HG03342 (cell line): ENCODE measurements around the gene ZNF384.

ENCODE experiments used
- ATAC-seq: cut with Tn5 transposase; IDR thresholded peaks from one replicate; pipeline ENCODE4 v1.9.1; 2021; ENCODE audit warnings: mild to moderate bottlenecking, moderate library complexity; ENCODE audit not compliant: unreplicated experiment

The ZNF384 gene

DNA sequence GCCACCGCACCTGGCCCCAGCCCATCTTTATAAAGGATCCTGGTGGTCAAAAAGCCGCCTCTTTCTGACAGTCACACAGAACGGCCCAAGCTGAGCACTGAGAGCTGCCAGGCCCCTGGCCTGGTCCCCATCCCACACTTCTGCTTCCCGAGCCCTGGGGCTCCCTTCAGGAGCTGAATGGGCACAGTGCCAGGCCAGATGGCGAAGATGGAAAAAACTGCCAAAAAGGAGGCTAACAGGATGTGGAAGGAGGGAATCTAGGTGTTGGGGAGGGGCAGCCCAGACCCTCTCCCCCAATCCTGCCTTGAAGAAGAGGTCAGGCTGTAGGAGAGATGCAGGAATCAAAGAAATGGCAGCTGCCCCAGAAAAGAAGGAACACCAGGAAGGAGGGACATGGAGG is 58.4 kb downstream of the ZNF384 start:
- ATAC-seq: no peak

DNA sequence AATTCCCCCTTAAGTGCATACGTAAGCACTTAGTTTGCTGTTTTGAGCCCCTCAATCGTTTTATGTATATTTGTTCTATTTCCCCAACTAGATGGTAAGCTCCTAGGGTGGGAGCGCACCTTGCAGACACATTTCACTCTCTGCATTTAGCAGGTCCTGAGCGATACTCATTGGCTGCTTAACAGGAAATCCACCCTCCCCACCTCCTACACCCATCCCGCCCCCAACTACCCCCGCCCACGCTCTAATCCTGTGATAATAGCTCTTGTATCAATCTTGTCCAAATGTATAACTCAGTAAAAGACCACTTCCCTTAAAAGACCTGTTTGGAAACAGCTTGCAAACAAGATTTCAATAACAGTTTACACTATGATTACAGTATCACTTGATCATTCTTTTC is 61.6 kb downstream of the ZNF384 start:
- ATAC-seq: no peak

DNA sequence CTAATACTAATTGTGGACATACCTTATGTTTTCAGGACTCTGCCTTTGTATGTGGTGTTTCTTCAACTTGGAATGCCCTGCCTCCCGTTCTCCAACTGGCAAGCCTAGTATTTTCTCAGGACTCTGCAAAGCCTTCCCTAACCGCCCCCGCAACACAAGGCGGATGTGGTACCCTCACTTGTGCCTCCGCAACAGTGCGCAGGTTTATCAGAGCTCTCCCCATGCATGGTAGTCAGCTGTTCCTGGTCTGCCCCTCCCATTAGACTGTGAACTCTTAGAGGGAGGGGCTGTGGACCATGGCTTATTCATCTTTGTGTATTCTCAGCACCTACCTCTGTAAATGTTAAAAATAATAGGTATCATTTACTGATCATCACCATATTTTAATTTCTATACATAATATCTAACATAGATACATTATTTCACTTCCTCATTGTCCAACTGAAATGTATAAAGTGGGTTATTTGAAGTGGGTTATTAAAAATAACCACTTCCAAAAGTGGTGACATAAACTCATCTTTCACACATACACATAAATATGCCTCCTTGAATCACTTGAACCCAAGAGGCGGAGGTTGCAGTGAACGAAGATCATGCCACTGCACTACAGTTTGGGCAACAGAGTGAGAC is 62.4 kb downstream of the ZNF384 start:
- no peak for ATAC-seq

DNA sequence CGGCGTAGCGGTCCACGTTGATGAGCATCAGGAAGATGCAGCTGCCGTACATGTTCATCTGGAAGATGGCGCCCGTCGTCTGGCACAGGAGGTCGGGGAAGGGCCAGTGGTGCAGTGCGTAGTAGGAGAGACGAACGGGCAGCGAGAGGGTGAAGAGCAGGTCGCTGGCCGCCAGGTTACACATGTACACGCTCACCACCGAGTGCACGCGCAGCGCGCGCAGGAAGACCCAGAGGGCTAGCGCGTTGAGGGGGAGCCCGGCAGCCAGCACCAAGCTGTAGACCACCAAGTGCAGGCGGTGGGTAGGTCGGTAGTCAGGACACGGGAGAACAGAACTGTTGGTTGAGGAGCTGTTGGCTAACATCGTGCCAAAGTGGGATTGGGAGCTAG is 68.3 kb downstream of the ZNF384 start:
- ATAC-seq: no peak

DNA sequence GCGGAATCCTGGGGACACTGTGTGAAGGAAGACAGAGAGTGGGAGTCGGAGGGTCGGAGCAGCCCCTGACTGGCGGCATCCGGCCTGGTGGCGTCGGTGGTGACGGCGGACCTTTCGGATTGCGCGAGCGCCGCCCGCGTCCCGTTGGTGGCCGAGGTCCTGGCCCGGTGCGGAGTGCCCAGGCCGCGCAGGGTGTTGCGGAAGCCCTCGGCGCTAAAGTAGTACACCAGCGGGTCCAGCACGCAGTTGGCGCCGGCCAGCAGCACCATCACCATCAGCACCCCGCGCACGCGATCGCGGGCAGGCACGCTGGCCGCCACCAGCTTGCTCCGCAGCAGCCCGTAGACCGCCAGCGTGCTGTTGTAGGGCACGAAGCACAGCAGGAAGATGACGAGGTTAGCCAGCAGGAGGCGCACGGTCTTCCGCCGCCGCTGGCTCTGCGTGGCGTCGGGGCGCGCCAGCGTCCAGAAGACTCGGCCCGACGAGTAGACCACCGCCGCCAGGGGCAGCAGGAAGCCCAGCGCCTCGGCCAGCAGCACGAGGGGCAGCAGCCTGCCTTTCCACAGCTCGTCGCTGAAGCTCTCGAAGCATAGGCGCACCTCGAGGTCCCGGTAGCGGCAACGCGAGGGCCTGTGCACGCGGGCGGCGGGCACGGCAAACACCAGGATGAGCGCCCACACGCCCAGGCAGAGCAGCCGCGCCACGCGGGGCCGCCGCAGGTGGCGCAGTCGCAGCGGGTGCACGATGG is 68.9 kb downstream of the ZNF384 start:
- ATAC-seq: no peak

DNA sequence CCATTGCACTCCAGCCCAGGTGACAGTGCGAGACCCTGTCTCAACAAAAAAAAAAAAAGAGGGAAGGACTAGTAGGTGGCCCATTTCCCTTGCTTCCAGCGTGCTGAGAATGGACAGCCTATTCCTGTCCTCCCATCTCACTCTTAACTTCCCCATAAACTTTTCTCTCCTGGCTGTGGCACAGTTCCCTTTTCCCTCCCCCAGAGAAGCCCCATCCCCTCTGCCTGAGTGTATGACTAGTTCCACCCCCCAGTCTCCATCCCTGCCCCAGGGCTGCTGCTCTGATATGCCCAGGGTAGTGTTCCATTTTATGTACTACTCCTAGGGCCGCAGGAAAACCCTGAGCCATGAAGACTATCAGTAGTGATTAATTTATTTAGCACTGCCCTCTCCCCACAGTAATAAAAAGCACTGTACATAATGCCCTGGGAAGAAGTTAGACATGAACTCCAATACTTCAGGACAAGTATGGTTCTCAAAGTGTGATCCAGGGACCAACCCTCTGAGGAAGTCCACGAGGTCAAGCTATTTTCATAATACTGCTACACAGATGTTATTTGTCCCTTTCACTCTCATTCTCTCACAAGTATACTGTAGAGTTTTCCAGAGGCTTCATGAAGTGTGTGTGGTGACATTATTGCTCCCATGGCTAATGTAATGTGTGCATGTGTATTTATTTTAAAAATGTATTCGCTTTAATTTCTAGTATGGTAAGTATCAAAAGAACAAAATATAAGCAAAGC is 70.5 kb downstream of the ZNF384 start:
- no peak for ATAC-seq
